ACHN (cell line): ENCODE data around the gene STRIP1.

ENCODE experiments used
- DNase-seq: peaks from one replicate; pipeline ENCODE4 v3.0.0-alpha.2; 2015
- in situ Hi-C: cut with HindIII; loops from 2 replicates; pipeline ENCODE4 v1.10.0; 2017; ENCODE audit warnings: low sequenced_read_pairs, low pct_ligation_motif_present, low pct_unique_long_range_greater_than_20kb

Gene STRIP1

DNA sequence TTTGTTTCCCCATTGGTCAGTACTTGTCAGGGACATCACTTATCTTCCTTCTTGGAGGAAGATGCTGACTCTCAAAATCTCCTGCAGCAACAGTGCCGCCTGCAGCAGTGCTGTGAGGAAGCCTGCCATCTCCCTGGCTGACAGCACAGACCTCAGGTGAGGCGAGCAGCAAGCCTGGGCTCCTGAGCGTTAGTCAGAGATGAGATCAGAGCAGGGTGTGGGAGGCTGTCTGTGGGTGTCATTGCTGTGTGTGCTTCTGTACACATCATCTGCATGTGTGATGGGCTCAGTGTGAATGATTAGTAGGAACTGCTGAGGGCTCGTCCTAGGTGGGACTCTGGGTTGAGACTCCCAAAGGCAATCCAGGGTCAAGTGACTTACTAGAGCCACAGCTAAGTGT lies 6.1 kb downstream of the STRIP1 start:
- no peak for DNase-seq
- in situ Hi-C loops: no loop called here

DNA sequence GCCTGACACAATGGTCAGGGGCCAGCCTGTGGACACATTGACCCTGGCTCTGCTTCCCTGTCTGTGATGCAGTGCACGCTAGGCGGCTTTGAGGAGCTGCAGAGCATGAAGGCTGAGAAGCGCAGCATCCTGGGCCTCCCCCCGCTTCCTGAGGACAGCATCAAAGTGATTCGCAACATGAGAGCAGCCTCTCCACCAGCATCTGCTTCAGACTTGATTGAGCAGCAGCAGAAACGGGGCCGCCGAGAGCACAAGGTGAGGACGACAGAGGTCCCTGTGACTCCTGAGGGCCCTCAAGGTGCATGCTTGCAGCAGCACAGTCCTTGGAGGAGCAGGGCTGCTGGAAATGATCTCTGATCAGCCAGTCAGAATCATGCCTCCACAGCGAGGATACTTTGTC lies 8.6 kb downstream of the STRIP1 start:
- in situ Hi-C loops: no loop called here
- no peak for DNase-seq

DNA sequence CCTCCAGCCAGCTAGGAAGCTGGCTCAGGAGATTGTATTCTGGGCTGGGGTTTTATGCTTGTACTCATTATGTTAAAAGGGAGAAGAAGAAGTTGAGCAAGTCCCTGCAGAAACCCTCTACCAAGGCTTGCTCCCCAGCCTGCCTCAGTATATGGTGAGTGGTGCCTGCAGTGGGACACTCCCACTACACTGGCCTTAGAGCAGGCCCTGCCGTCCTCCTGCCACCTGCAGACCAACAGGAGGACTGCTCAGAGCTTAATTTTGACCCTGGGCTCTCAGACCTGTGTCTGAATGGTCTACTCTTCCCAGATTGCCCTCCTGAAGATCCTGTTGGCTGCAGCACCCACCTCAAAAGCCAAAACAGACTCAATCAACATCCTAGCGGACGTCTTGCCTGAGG lies 13.0 kb downstream of the STRIP1 start:
- no peak for DNase-seq
- in situ Hi-C loops: no loop called here

- in situ Hi-C loops: no loop called here
- no peak for DNase-seq
Observed at GRCh38 chr1:110048240-110048639, 13.8 kb downstream of the STRIP1 start.

- in situ Hi-C loops: no loop called here
- no peak for DNase-seq
Observed at GRCh38 chr1:110048923-110049601, 14.6 kb downstream of the STRIP1 start.

DNA sequence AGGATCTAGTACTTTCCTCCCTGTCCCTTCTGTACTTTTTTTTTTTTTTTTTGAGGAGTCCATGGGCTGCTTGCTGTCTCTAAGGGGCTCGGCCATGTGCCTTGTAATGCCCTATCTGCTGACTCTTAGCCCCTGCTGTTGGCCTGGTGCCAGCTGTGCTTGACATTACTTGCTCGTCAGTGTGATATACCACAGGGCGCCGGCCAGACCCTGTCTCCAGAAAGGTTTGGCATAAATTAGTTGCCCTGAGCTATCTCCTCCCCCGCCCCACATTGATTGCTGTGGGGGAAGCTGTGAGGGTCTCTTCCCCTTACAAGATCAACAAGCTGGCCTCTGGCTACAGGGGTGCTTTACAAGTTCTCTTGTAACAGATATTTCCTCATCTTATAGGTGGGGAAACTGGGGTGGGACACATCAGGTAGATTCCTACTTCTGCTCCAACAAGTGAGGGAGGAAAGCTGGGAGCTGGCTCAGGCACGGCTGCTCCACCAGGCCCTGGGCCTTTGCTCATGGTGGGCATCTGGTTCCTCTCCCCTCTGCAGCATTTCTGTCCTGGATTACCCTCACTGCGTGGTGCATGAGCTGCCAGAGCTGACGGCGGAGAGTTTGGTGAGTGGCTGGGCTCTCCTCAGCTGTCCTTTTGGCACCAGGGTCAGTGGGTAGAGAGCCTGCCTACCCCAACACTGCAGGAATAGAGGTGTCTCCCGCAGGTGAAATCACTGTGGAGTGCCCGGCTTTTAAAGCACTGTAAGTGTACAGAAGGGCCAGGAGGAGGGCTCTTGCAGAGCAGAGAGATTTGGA lies 15.6 kb downstream of the STRIP1 start:
- in situ Hi-C loops: no loop called here
- no peak for DNase-seq

GRCh38 chr1:110050602-110051261 lies 16.3 kb downstream of the STRIP1 start:
- DNase-seq: no peak
- in situ Hi-C loops: no loop called here

DNA sequence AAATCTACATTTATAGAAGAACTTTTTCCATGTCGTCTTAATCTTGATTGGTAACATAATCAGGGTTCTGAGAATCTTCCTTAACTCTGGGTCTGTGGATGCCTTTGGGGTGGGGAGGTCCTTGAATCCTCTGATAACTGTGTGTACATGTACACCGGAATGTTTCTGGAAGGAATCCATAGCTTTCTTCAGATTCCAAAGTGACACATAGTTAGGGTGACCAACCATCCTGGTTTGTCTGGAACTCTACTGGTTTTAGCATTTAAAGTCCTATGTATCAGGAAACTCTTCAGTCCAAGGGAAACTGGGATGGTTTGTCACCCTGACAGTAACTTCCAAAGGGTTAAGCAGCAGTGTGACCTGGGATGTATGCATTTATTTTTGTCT lies 16.8 kb downstream of the STRIP1 start:
- in situ Hi-C loops: no loop called here
- DNase-seq: no peak

GRCh38 chr1:110053552-110054428 lies 19.4 kb downstream of the STRIP1 start:
- DNase-seq: peak; percentile 48
- in situ Hi-C loops: no loop called here

GRCh38 chr1:110055493-110056284 lies 21.3 kb downstream of the STRIP1 start:
- DNase-seq: peak; percentile 8

GRCh38 chr1:110056285-110056683 lies 21.9 kb downstream of the STRIP1 start:
- DNase-seq: no peak
- in situ Hi-C loops: no loop called here

More at GRCh38 chr1:110055493-110056284, 21.3 kb downstream of the STRIP1 start:
- in situ Hi-C loops: no loop called here

DNA sequence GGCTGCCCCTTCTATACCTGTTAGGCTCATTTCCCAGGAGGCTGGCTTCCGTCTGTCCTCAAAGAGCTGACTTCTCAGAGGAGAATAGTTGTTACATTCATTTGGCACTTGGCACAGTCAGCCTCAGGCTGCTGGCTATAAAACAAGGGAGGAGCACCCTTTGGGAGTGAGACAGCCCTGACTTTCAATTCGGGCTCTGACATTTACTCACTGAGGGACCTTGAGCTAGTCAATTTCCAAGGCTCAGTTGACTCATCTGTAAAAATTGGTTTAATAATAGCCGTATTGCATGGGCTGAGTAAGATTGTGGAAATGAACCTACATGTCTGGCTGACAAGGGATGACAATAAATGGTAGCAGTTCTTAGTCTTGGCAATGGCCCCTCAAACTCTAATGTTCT lies 22.4 kb downstream of the STRIP1 start:
- no peak for DNase-seq
- in situ Hi-C loops: no loop called here

DNA sequence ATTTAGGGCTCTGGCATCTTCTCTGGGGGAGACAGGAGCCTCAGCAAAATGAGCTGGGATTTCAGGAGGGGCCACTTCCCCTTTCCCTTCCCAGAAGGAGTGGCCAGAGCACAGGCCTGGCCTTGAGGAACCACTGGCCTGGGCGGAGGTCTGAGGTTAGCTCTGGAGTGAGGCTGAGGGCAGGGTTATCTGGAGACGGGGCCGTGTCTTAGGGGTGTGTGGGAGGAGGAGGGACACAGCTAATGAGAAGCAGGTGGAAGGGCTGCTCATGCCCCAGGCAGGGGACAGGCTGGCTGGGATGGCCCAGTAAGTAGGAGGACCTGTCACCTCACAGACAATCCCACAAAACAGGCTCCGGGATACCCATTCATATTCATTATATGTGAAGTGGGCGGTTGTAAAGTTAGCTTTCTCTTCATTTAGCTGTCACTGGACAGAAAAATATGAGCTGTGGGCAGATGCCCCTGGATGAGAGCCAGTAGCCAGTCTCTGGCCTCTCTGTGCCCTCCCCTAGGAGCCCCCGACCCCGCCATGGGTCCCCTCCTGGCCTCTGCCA lies 23.6 kb downstream of the STRIP1 start:
- in situ Hi-C loops: no loop called here
- DNase-seq: no peak

DNA sequence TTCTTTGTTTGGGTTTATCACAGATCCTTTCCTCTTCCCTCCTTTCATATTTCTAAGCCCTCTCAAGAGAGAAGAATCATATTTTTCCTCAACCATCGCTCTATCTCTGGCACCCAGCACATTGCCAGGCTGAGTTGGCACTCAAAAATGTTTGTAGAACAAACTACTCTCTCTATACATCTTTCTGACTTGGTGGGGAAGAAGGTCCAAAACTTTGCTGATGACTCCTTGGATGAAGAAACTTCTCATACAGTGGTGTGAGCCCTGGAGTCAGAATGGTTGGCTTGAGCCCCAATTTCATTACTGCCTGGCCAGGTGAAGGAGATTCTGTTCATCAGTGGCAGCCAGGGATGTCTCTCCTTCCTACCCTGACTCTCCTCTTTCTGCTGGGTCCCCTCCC lies 24.2 kb downstream of the STRIP1 start:
- DNase-seq: no peak
- in situ Hi-C loops: no loop called here

DNA sequence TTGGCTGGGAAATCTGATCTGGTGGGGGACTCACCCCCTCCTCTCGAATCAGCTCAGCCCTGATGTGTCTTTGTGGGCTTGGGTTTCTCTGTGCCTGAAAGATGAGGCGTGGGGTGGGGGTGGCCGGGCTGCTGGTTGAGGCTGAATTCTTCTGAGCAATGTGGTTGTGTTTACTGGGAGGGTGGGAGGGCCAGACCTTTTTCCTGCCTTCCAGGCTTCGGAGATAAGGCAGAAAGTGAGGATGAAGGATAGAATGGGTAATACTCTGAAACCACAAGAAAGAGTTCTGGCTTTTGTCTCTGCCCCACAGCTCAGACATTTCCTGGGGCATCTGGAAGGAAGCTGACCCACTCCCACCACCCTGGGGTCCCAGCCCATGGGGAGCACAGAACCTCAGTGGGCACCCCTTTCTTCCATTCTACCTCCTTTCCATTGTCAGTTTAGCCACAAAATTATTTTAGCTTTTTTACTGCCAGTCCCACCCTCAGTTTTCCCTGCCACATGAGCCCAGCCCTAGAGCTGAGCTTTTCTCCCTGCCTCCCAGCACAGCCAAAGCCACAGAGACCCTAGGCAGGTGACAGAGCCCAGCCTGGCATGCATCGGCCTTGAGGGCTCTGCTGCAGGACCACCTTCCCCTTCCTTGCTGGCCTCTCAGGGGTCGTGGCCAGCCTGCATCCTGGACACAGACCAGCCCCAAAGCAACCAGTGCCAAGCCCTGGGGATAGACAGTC lies 24.9 kb downstream of the STRIP1 start:
- DNase-seq: no peak
- in situ Hi-C loops: no loop called here

DNA sequence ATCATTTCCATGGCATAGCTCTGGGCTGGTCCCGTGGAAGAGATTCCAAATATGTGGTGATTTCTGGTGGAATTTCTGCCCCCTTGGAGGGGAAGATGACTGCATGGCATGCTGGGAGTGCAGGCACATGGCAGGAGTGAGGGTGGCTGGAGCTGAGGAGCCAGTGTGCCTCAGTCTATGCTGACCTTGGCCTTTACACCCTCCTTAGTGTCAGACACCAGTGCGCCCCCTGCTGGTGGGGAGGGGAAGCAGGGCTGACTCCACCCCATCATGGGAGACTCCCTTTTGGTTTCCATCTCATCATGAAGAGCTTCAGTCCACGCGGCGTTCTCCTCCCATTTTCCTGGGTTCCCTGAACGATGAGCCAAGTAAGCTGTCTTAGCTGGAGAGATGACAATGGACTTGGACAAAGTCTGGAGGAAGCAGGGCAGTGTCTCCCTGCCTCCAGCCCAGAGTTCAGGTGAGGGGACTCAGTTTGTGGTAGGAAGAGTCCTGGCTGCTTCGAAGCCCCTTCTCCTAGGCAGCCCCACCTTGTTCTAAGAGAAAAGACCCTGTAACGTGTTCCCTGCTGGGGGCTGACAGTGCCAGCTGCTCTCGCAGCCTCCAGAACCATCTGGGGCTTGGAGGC lies 25.7 kb downstream of the STRIP1 start:
- DNase-seq: peak; percentile 40
- in situ Hi-C loops: no loop called here

GRCh38 chr1:110060662-110061060 lies 26.2 kb downstream of the STRIP1 start:
- in situ Hi-C loops: no loop called here
- no peak for DNase-seq
